Heart right ventricle (tissue), 16 donors: Measurements from ENCODE around the gene SPACA9. TPM values are rescaled to one million over a fixed set of nuclear protein-coding genes. Genes with fewer than 3 reads are reported as not detected.

Experiments
- ATAC-seq, 8 donors: fragments of 200-7000 bp; cut with Tn5 transposase; one replicate each; pipeline ENCODE4 v1.9.1; 2020; ENCODE audit warnings: mild to moderate bottlenecking in 8 of 8, moderate library complexity in 8 of 8, moderate number of reproducible peaks in 1 of 8
- DNase-seq, 2 donors: peaks; one replicate each; pipeline ENCODE4 v3.0.0-alpha.2; 2020
- H3K27ac ChIP-seq, 10 donors: fragments of 200-600 bp; sonication (generic) in 2 of 10; one replicate each; pipeline versions ENCODE4 v1.5.0 to v1.8.0; 2020 to 2022; ENCODE audit warnings: mild to moderate bottlenecking in 3 of 10
- H3K27me3 ChIP-seq, 7 donors: fragments of 200-600 bp; one replicate each; pipeline ENCODE4 v1.8.0; 2021 to 2022; ENCODE audit warnings: mild to moderate bottlenecking in 2 of 7
- H3K36me3 ChIP-seq, 9 donors: fragments of 200-600 bp; sonication (generic) in 1 of 9; one replicate each; pipeline versions ENCODE4 v1.5.0 to v1.8.0; 2020 to 2022; ENCODE audit warnings: mild to moderate bottlenecking in 2 of 9
- H3K4me1 ChIP-seq, 9 donors: fragments of 200-600 bp; sonication (generic) in 1 of 9; one replicate each; pipeline versions ENCODE4 v1.5.0 to v1.8.0; 2020 to 2022; ENCODE audit warnings: mild to moderate bottlenecking in 4 of 9
- H3K4me3 ChIP-seq, 10 donors: fragments of 200-600 bp; sonication (generic) in 2 of 10; one replicate each; pipeline versions ENCODE4 v1.5.0 to v1.8.0; 2020 to 2022; ENCODE audit warnings: mild to moderate bottlenecking in 7 of 10, moderate library complexity in 2 of 10
- H3K9me3 ChIP-seq, 11 donors: fragments of 200-600 bp in 10 of 11; sonication (generic) in 2 of 11; one replicate each; pipeline versions ENCODE4 v1.5.0 to v1.8.0; 2013 to 2022; ENCODE audit warnings: mild to moderate bottlenecking in 2 of 11, control low read depth in 1 of 11, moderate library complexity in 1 of 11
- WGBS, 2 donors: extraction: QIAGEN DNeasy Blood & Tissue Kit; methylation state at CpG; one replicate each; pipeline ENCODE4 v1.1.7; 2013; ENCODE audit warnings: inconsistent platforms in 1 of 2; 5-methylcytosine and 5-hydroxymethylcytosine counted together
- intact Hi-C, 10 donors: fragments of 100-400 bp; cut with DNase I; formaldehyde crosslinking; loops; one replicate each; pipeline versions ENCODE4 v1.11.1 to v1.14.2; 2022
- polyA plus RNA-seq, 2 donors: library from polyadenylated mRNA; stranded (reverse); fragments of 200-250 nt; gene quantifications; one replicate each; pipeline ENCODE4 v1.2.3, GENCODE V29; 2013
- total RNA-seq, 10 donors: library from RNA; stranded (reverse); fragmentation: NEBNext Ultra II Directional in 3 of 10; extraction: Animal tissue kit (Norgen Biotek cat#: 25700) in 3 of 10; gene quantifications; one replicate each; pipeline versions ENCODE4 v1.2.1 to v1.2.4, GENCODE V29; 2021 to 2023
- TF ChIP-seq, protein P1 (sequence below), 9 donors: fragments of 200-600 bp; sonication (generic) in 2 of 9; IDR thresholded peaks; one replicate each; pipeline versions ENCODE4 v1.5.0 to v1.8.0; 2021 to 2022; ENCODE audit warnings: antibody characterized with exemption in 9 of 9, mild to moderate bottlenecking in 5 of 9, moderate library complexity in 1 of 9
- donor health status: Arrhythmogenic right ventricular cardiomyopathy.
- donor health status: ischemic (EF 13 %, LVEDD 7.1; RV severe dilation, severe dysfunction).
- donor health status: healthy with polysubstance abuse.
- donor health status: DM: no; HTN: yes; CAD: no.
- donor health status: DM: no; HTN: no; CAD: no.
- donor health status: ischemic (EF 25% LVEDD 6.9; RV normal size, moderate dysfunction).
- donor health status: ischemic (EF 25% LVEDD 5.7; RV mildly dilated, moderate dysfunction).
- donor health status: healthy.
- donor health status: DM: yes; HTN: yes; CAD: no.
- donor health status: Ischemic cardiomyopathy.
- donor health status: ischemic (EF 35%, LVEDD 5.7; RV mildly dilated, moderate dysfunction).
- donor health status: nonischemic (EF 11% LVEDD 7.7; RV severe dilation, severe dysfunction).
- donor health status: DM: yes; HTN: yes; CAD: no.
- donor health status: PGD.
- donor health status: ischemic (EF 29% LVEDD 5.4; RV normal size, mild dysfunction).
- donor health status: nonischemic (EF 23%, LVEDD 6.1; RV moderate dilation, normal function).

Gene SPACA9
- total and polyA plus RNA-seq, 12 donors: 1.7 to 10.1 (median 5.5) TPM

DNA sequence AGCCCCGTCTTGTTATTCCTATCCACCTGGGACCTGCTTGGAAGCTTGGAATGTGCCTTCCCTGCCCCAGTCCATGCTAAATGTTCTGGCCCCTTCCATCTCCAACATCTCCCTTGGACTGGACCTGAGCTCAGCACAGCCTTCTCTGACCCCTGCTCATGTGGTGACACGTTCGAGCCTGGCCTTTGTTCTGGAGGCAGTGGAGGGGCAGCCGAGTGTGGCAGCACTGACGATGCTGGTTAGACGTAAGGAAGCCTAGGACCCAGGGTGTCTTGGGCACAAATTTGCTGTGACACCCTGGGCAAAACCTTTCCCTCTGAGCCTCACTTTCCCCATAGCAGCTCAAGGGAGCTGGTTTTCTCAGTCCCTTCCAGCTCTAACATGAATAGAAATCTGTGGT is 3.9 kb downstream of the SPACA9 start:
- ATAC-seq (no peak), DNase-seq (no peak)
- H3K36me3 ChIP-seq: peaks cover 0 to 30% (median 0%) of the 10 kb centered on the region in 9 donors
- TF ChIP-seq, protein P1, sequence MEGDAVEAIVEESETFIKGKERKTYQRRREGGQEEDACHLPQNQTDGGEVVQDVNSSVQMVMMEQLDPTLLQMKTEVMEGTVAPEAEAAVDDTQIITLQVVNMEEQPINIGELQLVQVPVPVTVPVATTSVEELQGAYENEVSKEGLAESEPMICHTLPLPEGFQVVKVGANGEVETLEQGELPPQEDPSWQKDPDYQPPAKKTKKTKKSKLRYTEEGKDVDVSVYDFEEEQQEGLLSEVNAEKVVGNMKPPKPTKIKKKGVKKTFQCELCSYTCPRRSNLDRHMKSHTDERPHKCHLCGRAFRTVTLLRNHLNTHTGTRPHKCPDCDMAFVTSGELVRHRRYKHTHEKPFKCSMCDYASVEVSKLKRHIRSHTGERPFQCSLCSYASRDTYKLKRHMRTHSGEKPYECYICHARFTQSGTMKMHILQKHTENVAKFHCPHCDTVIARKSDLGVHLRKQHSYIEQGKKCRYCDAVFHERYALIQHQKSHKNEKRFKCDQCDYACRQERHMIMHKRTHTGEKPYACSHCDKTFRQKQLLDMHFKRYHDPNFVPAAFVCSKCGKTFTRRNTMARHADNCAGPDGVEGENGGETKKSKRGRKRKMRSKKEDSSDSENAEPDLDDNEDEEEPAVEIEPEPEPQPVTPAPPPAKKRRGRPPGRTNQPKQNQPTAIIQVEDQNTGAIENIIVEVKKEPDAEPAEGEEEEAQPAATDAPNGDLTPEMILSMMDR (IDR thresholded peaks at IDR 0.05): no peak
- peaks cover 2 to 14% (median 7%) of the 10 kb centered on the region in 9 donors for H3K4me1 ChIP-seq
- H3K27ac ChIP-seq: no peak overlapping the region
- no peaks in the 10 kb centered on the region for H3K27me3 ChIP-seq
- intact Hi-C loops: no loop called here
- H3K4me3 ChIP-seq: no peak overlapping the region
- no peaks in the 10 kb centered on the region for H3K9me3 ChIP-seq
- 75 to 76% methylated on average over 6 of the region's 6 CpGs for WGBS, 2 donors

DNA sequence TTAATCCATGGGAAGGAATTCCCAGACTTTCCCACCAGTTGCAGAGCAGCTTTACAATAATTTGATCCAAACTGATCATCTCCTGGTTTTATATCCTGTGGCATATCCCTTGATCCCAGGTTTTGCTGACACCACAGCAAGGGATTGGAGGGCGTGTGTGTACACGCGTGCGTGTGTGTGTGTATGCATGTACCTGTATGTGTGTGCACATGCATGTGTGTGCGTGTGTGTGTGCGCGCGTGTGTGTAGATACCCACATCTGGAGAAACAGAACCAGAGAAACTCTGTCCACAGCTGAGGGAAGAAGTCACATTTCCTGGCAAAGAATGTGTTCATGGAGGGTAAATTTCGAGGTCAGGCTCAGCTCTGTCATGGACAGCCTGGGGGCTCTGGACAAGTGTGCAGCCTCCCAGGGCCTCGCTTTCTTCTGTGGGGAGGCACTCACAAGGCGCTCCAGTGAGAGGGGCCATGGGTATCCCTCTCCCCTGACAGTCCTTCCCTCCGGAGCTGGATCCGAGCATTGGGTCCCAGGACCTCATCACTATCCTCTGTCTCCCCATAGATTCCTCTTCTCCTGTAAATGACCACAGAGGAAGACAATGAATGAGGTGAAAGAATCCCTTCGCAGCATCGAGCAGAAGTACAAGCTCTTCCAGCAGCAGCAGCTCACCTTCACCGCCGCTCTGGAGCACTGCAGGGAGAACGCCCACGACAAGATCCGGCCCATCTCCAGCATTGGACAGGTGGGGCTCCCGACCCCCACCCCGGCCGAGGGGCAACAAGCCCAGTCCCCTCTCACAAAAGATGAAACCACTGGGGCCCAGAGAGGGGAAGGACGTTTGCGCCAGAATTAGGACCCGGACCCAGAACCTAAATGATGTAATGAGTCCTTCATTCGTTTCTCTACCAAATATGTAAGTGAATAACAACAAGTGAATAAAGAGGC is 4.9 kb downstream of the SPACA9 start:
- peaks cover 0 to 9% (median 5%) of the 10 kb centered on the region in 9 donors for H3K4me1 ChIP-seq
- no peaks in the 10 kb centered on the region for H3K9me3 ChIP-seq
- no peaks in the 10 kb centered on the region for H3K27me3 ChIP-seq
- intact Hi-C loops: no loop called here
- H3K36me3 ChIP-seq: peaks cover 0 to 40% (median 0%) of the 10 kb centered on the region in 9 donors
- no peak overlapping the region for H3K27ac ChIP-seq
- no peak for DNase-seq
- TF ChIP-seq, protein P1 (IDR thresholded peaks at IDR 0.05): no peak
- no peak overlapping the region for H3K4me3 ChIP-seq
- ATAC-seq: no peak
- WGBS, 2 donors: 92 to 93% methylated on average over 27 of the region's 27 CpGs

DNA sequence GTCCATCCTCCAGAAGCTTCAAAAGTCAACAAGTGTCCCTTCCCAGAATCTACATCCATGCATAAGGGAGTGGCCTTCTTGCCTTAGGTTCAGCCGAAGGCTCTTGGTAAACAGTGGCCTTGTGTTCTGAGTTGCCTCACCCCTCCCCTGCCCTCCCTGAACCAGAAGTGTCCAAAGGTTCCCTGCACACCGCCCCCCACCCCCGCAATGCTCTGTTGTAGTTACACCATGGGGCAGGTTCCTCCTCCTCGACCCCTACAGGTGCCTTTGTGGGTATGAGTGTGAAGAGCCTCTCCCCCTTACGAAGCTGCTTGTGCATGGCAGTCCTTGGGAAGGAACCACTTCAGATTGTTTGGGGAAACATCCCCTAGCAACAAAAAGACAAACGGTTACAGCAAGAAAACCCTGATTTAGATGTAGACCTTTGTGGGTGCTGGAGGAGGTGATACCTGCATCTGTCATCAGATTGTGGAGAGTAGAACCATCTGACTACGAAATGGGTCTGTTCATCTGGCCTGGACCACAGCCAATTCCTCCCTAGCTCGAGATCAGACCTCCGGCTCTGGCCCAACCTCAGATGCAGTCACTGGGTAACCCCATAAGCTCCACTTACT is 7.1 kb downstream of the SPACA9 start:
- H3K9me3 ChIP-seq: no peaks in the 10 kb centered on the region
- H3K27ac ChIP-seq: no peak overlapping the region
- 55 to 59% methylated on average over 9 of the region's 9 CpGs for WGBS, 2 donors
- intact Hi-C loops: no loop called here
- TF ChIP-seq, protein P1 (IDR thresholded peaks at IDR 0.05): no peak
- H3K27me3 ChIP-seq: no peaks in the 10 kb centered on the region
- H3K4me1 ChIP-seq: no peaks in the 10 kb centered on the region
- no peak overlapping the region for H3K4me3 ChIP-seq
- no peak for ATAC-seq
- H3K36me3 ChIP-seq: peaks cover 0 to 58% (median 0%) of the 10 kb centered on the region in 9 donors
- no peak for DNase-seq

DNA sequence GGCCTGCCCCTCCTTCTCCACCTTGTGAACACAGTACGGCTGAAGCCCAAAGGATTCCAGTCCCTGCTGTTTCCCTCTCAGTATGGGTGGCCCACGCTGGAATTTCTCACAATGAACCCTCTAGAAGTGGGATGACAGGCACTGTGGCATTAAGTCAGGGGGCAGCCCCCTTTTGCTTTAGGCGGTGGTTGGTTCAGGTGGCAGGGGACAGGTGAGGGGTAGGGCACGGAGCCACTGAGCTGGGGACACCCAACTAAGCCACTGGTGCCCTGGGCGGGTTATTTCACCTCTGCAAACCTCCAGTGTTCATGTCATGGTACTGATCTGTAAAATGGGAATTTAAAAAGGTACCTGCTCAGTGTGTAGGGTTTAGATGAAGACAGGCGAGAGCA is 7.6 kb downstream of the SPACA9 start:
- H3K36me3 ChIP-seq: peaks cover 0 to 63% (median 0%) of the 10 kb centered on the region in 9 donors
- H3K4me3 ChIP-seq: no peak overlapping the region
- H3K27ac ChIP-seq: no peak overlapping the region
- intact Hi-C loops: no loop called here
- H3K27me3 ChIP-seq: no peaks in the 10 kb centered on the region
- H3K9me3 ChIP-seq: no peaks in the 10 kb centered on the region
- H3K4me1 ChIP-seq: no peaks in the 10 kb centered on the region
- 88 to 90% methylated on average over 6 of the region's 6 CpGs for WGBS, 2 donors
- no peak for DNase-seq
- TF ChIP-seq, protein P1 (IDR thresholded peaks at IDR 0.05): no peak
- ATAC-seq: no peak
